Spleen (tissue), 7 donors: Measurements from ENCODE around the gene EML5.

Experiments
- POLR2A ChIP-seq, 3 donors: fragments of 450-650 bp; IDR thresholded peaks; one replicate each; pipeline ENCODE4 v1.5.1; 2017; ENCODE audit warnings: antibody characterized with exemption in 3 of 3, mild to moderate bottlenecking in 1 of 3
- TF ChIP-seq, protein P1 (sequence below), 11 experiments: fragments of 200-600 bp in 7 of 11; fragments of 450-650 bp in 4 of 11; sonication (generic) in 4 of 11; IDR thresholded peaks in 8 of 11; conservative IDR thresholded peaks in 3 of 11; 1 replicate in 7 of 11; 2 replicates in 4 of 11; pipeline versions ENCODE4 v1.4.0 to v1.8.0; 2016 to 2021; ENCODE audit warnings: antibody characterized with exemption in 11 of 11, inconsistent platforms in 4 of 11, mild to moderate bottlenecking in 1 of 11
- donor health status: DM: no; HTN: no; CAD: no; lungs with moderate emphysema.
- donor health status: DM: no; HTN: no; CAD: no.
- donor health status: DM: no; HTN: no; CAD: no.

DNA sequence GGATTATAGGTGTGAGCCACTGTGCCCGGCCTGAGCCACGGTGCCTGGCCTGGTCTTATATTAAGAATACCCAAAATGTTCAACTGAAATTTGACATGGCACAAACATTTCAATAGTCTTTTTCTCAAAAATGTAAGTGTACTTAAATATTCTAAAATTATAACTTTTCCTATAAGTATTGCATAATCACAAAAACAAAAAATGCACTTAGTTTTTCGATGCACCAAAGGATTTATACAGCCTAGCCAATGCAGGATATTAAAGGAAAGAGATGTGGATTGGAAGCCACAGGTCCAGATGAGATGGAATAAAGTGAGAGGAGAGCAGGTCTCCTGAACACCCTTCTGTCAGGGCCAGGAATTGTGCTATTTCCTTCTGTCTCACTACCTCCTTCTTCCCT lies 167.1 kb downstream of the EML5 start:
- TF ChIP-seq, protein P1, sequence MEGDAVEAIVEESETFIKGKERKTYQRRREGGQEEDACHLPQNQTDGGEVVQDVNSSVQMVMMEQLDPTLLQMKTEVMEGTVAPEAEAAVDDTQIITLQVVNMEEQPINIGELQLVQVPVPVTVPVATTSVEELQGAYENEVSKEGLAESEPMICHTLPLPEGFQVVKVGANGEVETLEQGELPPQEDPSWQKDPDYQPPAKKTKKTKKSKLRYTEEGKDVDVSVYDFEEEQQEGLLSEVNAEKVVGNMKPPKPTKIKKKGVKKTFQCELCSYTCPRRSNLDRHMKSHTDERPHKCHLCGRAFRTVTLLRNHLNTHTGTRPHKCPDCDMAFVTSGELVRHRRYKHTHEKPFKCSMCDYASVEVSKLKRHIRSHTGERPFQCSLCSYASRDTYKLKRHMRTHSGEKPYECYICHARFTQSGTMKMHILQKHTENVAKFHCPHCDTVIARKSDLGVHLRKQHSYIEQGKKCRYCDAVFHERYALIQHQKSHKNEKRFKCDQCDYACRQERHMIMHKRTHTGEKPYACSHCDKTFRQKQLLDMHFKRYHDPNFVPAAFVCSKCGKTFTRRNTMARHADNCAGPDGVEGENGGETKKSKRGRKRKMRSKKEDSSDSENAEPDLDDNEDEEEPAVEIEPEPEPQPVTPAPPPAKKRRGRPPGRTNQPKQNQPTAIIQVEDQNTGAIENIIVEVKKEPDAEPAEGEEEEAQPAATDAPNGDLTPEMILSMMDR (IDR thresholded peaks at IDR 0.05 in 8 of 11, conservative IDR thresholded peaks at IDR 0.05 in 3 of 11) = no peak
- TF ChIP-seq POLR2A (IDR thresholded peaks at IDR 0.05) = no peak
